Measurements from ENCODE around the gene PTPRU. TPM values are rescaled to one million over a fixed set of nuclear protein-coding genes. Genes with fewer than 3 reads are reported as not detected.
"Not testable (repeated sequence)": the region's sequence is repeated elsewhere in the genome, so short reads cannot be mapped to it uniquely, and the experiment has no call there.

Gene PTPRU
- total RNA-seq, 1 donor from 2014 or later: 19.0 TPM

GRCh38 chr1:29211086-29212030 lies 25.0 kb upstream of the PTPRU start:
- peaks cover 15% of the 10 kb centered on the region for H3K4me1 Mint-ChIP-seq (ENCODE audit: unreplicated experiment)

DNA sequence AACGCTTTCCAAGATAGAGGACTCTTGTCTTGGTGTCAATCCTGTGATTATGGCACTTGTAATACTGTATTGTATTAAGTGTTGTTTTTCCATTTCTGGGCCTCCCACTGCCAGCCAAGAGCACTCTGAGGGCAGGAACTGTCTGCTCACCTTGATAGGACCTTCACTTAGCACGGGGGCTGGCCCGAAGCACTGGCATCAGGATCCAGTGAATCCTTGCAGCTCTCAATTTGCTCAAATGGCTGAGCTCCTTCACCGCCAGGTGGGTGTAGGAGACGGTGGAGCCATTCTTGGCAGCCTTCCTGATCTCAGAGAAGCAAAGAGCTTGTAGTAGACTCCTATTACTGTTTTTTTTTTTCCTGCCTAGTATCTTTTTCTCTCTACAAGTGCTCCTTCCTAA lies 23.3 kb upstream of the PTPRU start:
- no peak for DNase-seq (ENCODE audit: low spot score)
- Mint-ChIP-seq H3K9me3 (ENCODE audit: unreplicated experiment) (no peaks in the 10 kb centered on the region), H3K4me3 (ENCODE audit: unreplicated experiment) (no peak overlapping the region), H3K27me3 (ENCODE audit: unreplicated experiment) (peaks cover 6% of the 10 kb centered on the region), H3K4me1 (ENCODE audit: unreplicated experiment) (peaks cover 15% of the 10 kb centered on the region), H3K36me3 (ENCODE audit: low read depth, unreplicated experiment) (peaks cover 28% of the 10 kb centered on the region), H3K27ac (ENCODE audit: unreplicated experiment) (no peak overlapping the region)
- TF ChIP-seq, protein P1, sequence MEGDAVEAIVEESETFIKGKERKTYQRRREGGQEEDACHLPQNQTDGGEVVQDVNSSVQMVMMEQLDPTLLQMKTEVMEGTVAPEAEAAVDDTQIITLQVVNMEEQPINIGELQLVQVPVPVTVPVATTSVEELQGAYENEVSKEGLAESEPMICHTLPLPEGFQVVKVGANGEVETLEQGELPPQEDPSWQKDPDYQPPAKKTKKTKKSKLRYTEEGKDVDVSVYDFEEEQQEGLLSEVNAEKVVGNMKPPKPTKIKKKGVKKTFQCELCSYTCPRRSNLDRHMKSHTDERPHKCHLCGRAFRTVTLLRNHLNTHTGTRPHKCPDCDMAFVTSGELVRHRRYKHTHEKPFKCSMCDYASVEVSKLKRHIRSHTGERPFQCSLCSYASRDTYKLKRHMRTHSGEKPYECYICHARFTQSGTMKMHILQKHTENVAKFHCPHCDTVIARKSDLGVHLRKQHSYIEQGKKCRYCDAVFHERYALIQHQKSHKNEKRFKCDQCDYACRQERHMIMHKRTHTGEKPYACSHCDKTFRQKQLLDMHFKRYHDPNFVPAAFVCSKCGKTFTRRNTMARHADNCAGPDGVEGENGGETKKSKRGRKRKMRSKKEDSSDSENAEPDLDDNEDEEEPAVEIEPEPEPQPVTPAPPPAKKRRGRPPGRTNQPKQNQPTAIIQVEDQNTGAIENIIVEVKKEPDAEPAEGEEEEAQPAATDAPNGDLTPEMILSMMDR (IDR thresholded peaks at IDR 0.05; ENCODE audit: unreplicated experiment): no peak

More at GRCh38 chr1:29211086-29212030, 25.0 kb upstream of the PTPRU start:
- Mint-ChIP-seq H3K36me3 (ENCODE audit: low read depth, unreplicated experiment) (peaks cover 28% of the 10 kb centered on the region), H3K27ac (ENCODE audit: unreplicated experiment) (no peak overlapping the region), H3K4me3 (ENCODE audit: unreplicated experiment) (no peak overlapping the region), H3K9me3 (ENCODE audit: unreplicated experiment) (no peaks in the 10 kb centered on the region), H3K27me3 (ENCODE audit: unreplicated experiment) (peaks cover 6% of the 10 kb centered on the region)
- DNase-seq (ENCODE audit: low spot score): no peak
- TF ChIP-seq, protein P1 (IDR thresholded peaks at IDR 0.05; ENCODE audit: unreplicated experiment): no peak

- Mint-ChIP-seq H3K27me3 (ENCODE audit: unreplicated experiment) (peaks cover 3% of the 10 kb centered on the region), H3K27ac (ENCODE audit: unreplicated experiment) (no peak overlapping the region), H3K36me3 (ENCODE audit: low read depth, unreplicated experiment) (peaks cover 16% of the 10 kb centered on the region), H3K4me1 (ENCODE audit: unreplicated experiment) (no peaks in the 10 kb centered on the region), H3K4me3 (ENCODE audit: unreplicated experiment) (no peak overlapping the region), H3K9me3 (ENCODE audit: unreplicated experiment) (no peaks in the 10 kb centered on the region)
- TF ChIP-seq, protein P1 (IDR thresholded peaks at IDR 0.05; ENCODE audit: unreplicated experiment): no peak
- no peak for DNase-seq (ENCODE audit: low spot score)
Measured at GRCh38 chr1:29217633-29218032, 18.7 kb upstream of the PTPRU start.

- Mint-ChIP-seq H3K27ac (ENCODE audit: unreplicated experiment) (no peak overlapping the region), H3K4me1 (ENCODE audit: unreplicated experiment) (no peaks in the 10 kb centered on the region), H3K36me3 (ENCODE audit: low read depth, unreplicated experiment) (peaks cover 10% of the 10 kb centered on the region), H3K4me3 (ENCODE audit: unreplicated experiment) (no peak overlapping the region), H3K9me3 (ENCODE audit: unreplicated experiment) (no peaks in the 10 kb centered on the region), H3K27me3 (ENCODE audit: unreplicated experiment) (peaks cover 3% of the 10 kb centered on the region)
- TF ChIP-seq, protein P1 (IDR thresholded peaks at IDR 0.05; ENCODE audit: unreplicated experiment): no peak
- DNase-seq (ENCODE audit: low spot score): no peak
Measured at GRCh38 chr1:29218223-29218622, 18.1 kb upstream of the PTPRU start.

DNA sequence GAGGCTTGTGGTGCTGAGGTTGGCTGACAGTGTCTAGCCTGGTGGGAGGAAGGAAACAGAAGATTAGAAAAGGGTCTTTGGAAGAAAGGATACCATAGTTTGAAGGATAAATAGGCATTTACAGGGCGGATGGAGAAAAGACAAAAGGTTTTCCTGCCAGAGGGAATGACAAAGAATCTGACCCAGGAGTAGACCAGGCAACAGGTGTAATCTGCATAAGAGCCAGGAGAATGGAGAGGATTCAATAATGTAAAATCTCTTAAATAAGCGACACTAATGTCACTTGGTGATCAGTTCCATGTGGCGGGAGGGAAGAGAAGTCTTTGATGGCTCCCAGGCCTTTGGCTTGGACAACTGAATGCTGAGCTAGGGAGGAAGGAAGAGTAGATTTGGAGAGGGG lies 15.0 kb upstream of the PTPRU start:
- H3K4me3 Mint-ChIP-seq (ENCODE audit: unreplicated experiment): no peak overlapping the region
- peaks cover 6% of the 10 kb centered on the region for H3K36me3 Mint-ChIP-seq (ENCODE audit: low read depth, unreplicated experiment)
- H3K9me3 Mint-ChIP-seq (ENCODE audit: unreplicated experiment): no peaks in the 10 kb centered on the region
- H3K4me1 Mint-ChIP-seq (ENCODE audit: unreplicated experiment): no peaks in the 10 kb centered on the region
- H3K27me3 Mint-ChIP-seq (ENCODE audit: unreplicated experiment): no peaks in the 10 kb centered on the region
- H3K27ac Mint-ChIP-seq (ENCODE audit: unreplicated experiment): no peak overlapping the region
- TF ChIP-seq, protein P1 (IDR thresholded peaks at IDR 0.05; ENCODE audit: unreplicated experiment): no peak
- DNase-seq (ENCODE audit: low spot score): no peak

GRCh38 chr1:29222260-29222659 lies 14.1 kb upstream of the PTPRU start:
- DNase-seq (ENCODE audit: low spot score); H3K36me3 Mint-ChIP-seq (ENCODE audit: low read depth, unreplicated experiment); H3K27me3 Mint-ChIP-seq (ENCODE audit: unreplicated experiment); H3K4me3 Mint-ChIP-seq (ENCODE audit: unreplicated experiment); H3K9me3 Mint-ChIP-seq (ENCODE audit: unreplicated experiment); H3K4me1 Mint-ChIP-seq (ENCODE audit: unreplicated experiment); H3K27ac Mint-ChIP-seq (ENCODE audit: unreplicated experiment): not testable (repeated sequence)

Measured in endothelial cell (in vitro differentiated cells).